OCI-LY7 (cell line): Measurements from ENCODE around the gene ST6GALNAC2. TPM values are rescaled to one million over a fixed set of nuclear protein-coding genes. Genes with fewer than 3 reads are reported as not detected.

ENCODE experiments used
- BruUV-seq: library from RNA; stranded (reverse); fragments of 400-500 nt; replicated peaks from 2 replicates; lab custom pipeline; 2021; lab: Mats Ljungman, UMichigan
- CTCF ChIA-PET: fragments of 300-600 bp; sonication (Branson Sonifier 250); formaldehyde crosslinking; loops from one replicate; lab custom pipeline; 2022; ENCODE audit warnings: antibody characterized with exemption; ENCODE audit not compliant: unreplicated experiment; lab: Charles Lee
- POLR2A ChIA-PET: fragments of 300-600 bp; sonication (Branson Sonifier 250); formaldehyde crosslinking; loops from one replicate; lab custom pipeline; 2022; ENCODE audit warnings: antibody characterized with exemption; lab: Charles Lee
- DNase-seq: peaks from one replicate; pipeline ENCODE4 v3.0.0-alpha.2; 2015; ENCODE audit warnings: low spot score
- H2AFZ ChIP-seq: fragments of 200-600 bp; sonication (generic), shearing (Covaris generic); 2 replicates; pipeline ENCODE4 v1.6.1; 2014; ENCODE audit warnings: mild to moderate bottlenecking, antibody characterized with exemption, low read length, moderate library complexity
- H3K27ac ChIP-seq: fragments of 200-600 bp; sonication (generic); 2 replicates; pipeline ENCODE4 v1.5.1; 2014; ENCODE audit warnings: mixed run types, low read depth, mild to moderate bottlenecking, moderate library complexity, low read length, inconsistent platforms; ENCODE audit not compliant: poor library complexity, severe bottlenecking
- H3K36me3 ChIP-seq: fragments of 200-600 bp; sonication (generic); 2 replicates; pipeline ENCODE4 v1.6.1; 2014; ENCODE audit warnings: mild to moderate bottlenecking, antibody characterized with exemption, low read length, moderate library complexity, mixed read lengths; ENCODE audit not compliant: insufficient read depth
- H3K4me1 ChIP-seq: fragments of 200-600 bp; sonication (generic); 2 replicates; pipeline ENCODE4 v1.5.1; 2014; ENCODE audit warnings: mild to moderate bottlenecking, low read length; ENCODE audit not compliant: insufficient read depth, poor library complexity, severe bottlenecking
- H3K4me2 ChIP-seq: fragments of 200-600 bp; sonication (generic); 2 replicates; pipeline ENCODE4 v1.6.1; 2014; ENCODE audit warnings: mild to moderate bottlenecking, low read length
- H3K4me3 ChIP-seq: fragments of 200-600 bp; sonication (generic); 2 replicates; pipeline ENCODE4 v1.5.1; 2014; ENCODE audit warnings: mild to moderate bottlenecking, low read depth, low read length; ENCODE audit not compliant: poor library complexity, severe bottlenecking
- H3K79me2 ChIP-seq: fragments of 200-600 bp; sonication (generic); 2 replicates; pipeline ENCODE4 v1.6.1; 2016; ENCODE audit warnings: low read depth, mild to moderate bottlenecking, low read length, moderate library complexity, mixed read lengths; ENCODE audit not compliant: insufficient read depth
- H3K9me2 ChIP-seq: fragments of 200-600 bp; sonication (generic); 2 replicates; pipeline ENCODE4 v1.6.1; 2016; ENCODE audit warnings: mild to moderate bottlenecking, low read length, mixed read lengths; ENCODE audit not compliant: insufficient read depth
- H3K9me3 ChIP-seq: fragments of 200-600 bp; sonication (generic); 2 replicates; pipeline ENCODE4 v1.6.1; 2014; ENCODE audit warnings: mild to moderate bottlenecking, mixed run types, low read length, mixed read lengths
- H4K20me1 ChIP-seq: fragments of 200-600 bp; sonication (generic); 2 replicates; pipeline ENCODE4 v1.6.1; 2014; ENCODE audit warnings: mild to moderate bottlenecking, antibody characterized with exemption, low read length, moderate library complexity, mixed read lengths; ENCODE audit not compliant: insufficient read depth
- EZH2phosphoT487 ChIP-seq: fragments of 200-600 bp; sonication (generic); IDR thresholded peaks from 2 replicates; pipeline ENCODE4 v1.6.1; 2018; ENCODE audit warnings: low read depth, borderline replicate concordance, mild to moderate bottlenecking, mixed run types, antibody characterized with exemption, low read length, moderate library complexity, mixed read lengths
- intact Hi-C: fragments of 100-400 bp; cut with micrococcal nuclease; formaldehyde crosslinking; loops from one replicate; pipeline ENCODE4 v1.10.0; 2022; ENCODE audit not compliant: unreplicated experiment
- total RNA-seq, 2 experiments: library from RNA; depleted of rRNA in 1 of 2; stranded (reverse); fragments of >200 nt in 1 of 2; shearing (Covaris generic) in 1 of 2; gene quantifications; 2 replicates each; pipeline ENCODE4 v1.2.3, GENCODE V29; 2014 to 2022
- TF ChIP-seq, protein P1 (sequence below): fragments of 200-600 bp; sonication (generic); conservative IDR thresholded peaks from 2 replicates; pipeline ENCODE4 v1.5.1; 2014; ENCODE audit warnings: mild to moderate bottlenecking, antibody characterized with exemption, low read length, moderate library complexity, mixed read lengths

The ST6GALNAC2 gene
- total RNA-seq, 2 experiments from 2014 or later = not detected

GRCh38 chr17:76579281-76579680 is 6.4 kb downstream of the ST6GALNAC2 start:
- BruUV-seq = no TSS peak
- no peak for DNase-seq
- Histone ChIP-seq H3K27ac (no peak overlapping the region), H3K4me1 (no peaks in the 10 kb centered on the region), H3K4me2 (no peak overlapping the region), H3K36me3 (no peaks in the 10 kb centered on the region), H2AFZ (no peak overlapping the region), H3K4me3 (no peak overlapping the region), H4K20me1 (no peaks in the 10 kb centered on the region), H3K79me2 (no peaks in the 10 kb centered on the region), H3K9me2 (no peaks in the 10 kb centered on the region), H3K9me3 (no peaks in the 10 kb centered on the region)
- CTCF ChIA-PET = no interaction called here
- POLR2A ChIA-PET = no interaction called here
- intact Hi-C loops = no loop called here
- no peak for TF ChIP-seq EZH2phosphoT487
- TF ChIP-seq, protein P1, sequence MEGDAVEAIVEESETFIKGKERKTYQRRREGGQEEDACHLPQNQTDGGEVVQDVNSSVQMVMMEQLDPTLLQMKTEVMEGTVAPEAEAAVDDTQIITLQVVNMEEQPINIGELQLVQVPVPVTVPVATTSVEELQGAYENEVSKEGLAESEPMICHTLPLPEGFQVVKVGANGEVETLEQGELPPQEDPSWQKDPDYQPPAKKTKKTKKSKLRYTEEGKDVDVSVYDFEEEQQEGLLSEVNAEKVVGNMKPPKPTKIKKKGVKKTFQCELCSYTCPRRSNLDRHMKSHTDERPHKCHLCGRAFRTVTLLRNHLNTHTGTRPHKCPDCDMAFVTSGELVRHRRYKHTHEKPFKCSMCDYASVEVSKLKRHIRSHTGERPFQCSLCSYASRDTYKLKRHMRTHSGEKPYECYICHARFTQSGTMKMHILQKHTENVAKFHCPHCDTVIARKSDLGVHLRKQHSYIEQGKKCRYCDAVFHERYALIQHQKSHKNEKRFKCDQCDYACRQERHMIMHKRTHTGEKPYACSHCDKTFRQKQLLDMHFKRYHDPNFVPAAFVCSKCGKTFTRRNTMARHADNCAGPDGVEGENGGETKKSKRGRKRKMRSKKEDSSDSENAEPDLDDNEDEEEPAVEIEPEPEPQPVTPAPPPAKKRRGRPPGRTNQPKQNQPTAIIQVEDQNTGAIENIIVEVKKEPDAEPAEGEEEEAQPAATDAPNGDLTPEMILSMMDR = no peak

GRCh38 chr17:76578376-76578775 is 7.3 kb downstream of the ST6GALNAC2 start:
- intact Hi-C loops = no loop called here
- DNase-seq = no peak
- POLR2A ChIA-PET = interaction anchor here (0.6 to 1.0 kb wide), 3 partner anchors 12 to 1841 kb away, joined by 3 to 4 read pairs (median 3); partner anchors contain the start of gene RAB37
- H3K9me2 ChIP-seq = no peaks in the 10 kb centered on the region
- BruUV-seq = no TSS peak
- no peaks in the 10 kb centered on the region for H3K36me3 ChIP-seq
- TF ChIP-seq, protein P1 = no peak
- TF ChIP-seq EZH2phosphoT487 = no peak
- no peaks in the 10 kb centered on the region for H4K20me1 ChIP-seq
- no peak overlapping the region for H3K4me2 ChIP-seq
- CTCF ChIA-PET = no interaction called here
- H3K9me3 ChIP-seq = no peaks in the 10 kb centered on the region
- no peak overlapping the region for H3K4me3 ChIP-seq
- H3K79me2 ChIP-seq = no peaks in the 10 kb centered on the region
- H3K4me1 ChIP-seq = no peaks in the 10 kb centered on the region
- no peak overlapping the region for H3K27ac ChIP-seq
- H2AFZ ChIP-seq = no peak overlapping the region

- no TSS peak for BruUV-seq
- Histone ChIP-seq H3K4me3 (no peak overlapping the region), H2AFZ (no peak overlapping the region), H3K9me3 (no peaks in the 10 kb centered on the region), H3K27ac (no peak overlapping the region), H4K20me1 (no peaks in the 10 kb centered on the region), H3K4me2 (no peak overlapping the region), H3K36me3 (no peaks in the 10 kb centered on the region), H3K4me1 (no peaks in the 10 kb centered on the region), H3K9me2 (no peaks in the 10 kb centered on the region), H3K79me2 (no peaks in the 10 kb centered on the region)
- DNase-seq = no peak
- intact Hi-C loops = no loop called here
- TF ChIP-seq, protein P1 = no peak
- no peak for TF ChIP-seq EZH2phosphoT487
- ChIA-PET CTCF (no interaction called here), POLR2A (interaction anchor here (1.0 kb wide), 1 partner anchor 11 kb away, joined by 3 read pairs; no protein-coding TSS in a partner anchor)
Observed at GRCh38 chr17:76577876-76578275, 7.8 kb downstream of the ST6GALNAC2 start.
